ENCODE measurements around the gene NFYA. TPM values are rescaled to one million over a fixed set of nuclear protein-coding genes. Genes with fewer than 3 reads are reported as not detected.

Gene NFYA
- total and polyA plus RNA-seq, 4 donors, result 2.2 to 28.4 (median 10.1) TPM

- no peak overlapping the region for H3K9ac ChIP-seq (ENCODE audit: low read depth in 1 of 2, low read length in 2 of 2)
Observed at GRCh38 chr6:41063884-41064285, 8.9 kb upstream of the NFYA start.

More at GRCh38 chr6:41063884-41064285, 8.9 kb upstream of the NFYA start:
- no peak for TF ChIP-seq REST (IDR thresholded peaks at IDR 0.05)
- no peak for TF ChIP-seq EGR1 (IDR thresholded peaks at IDR 0.05; ENCODE audit: low read depth in 2 of 2)
- TF ChIP-seq FOXA2 (IDR thresholded peaks at IDR 0.05), result peak; percentile 38
- TF ChIP-seq SP1 (IDR thresholded peaks at IDR 0.05), result peak; percentile 40
- no peak for TF ChIP-seq HNF4G (IDR thresholded peaks at IDR 0.05)
- no peak for TF ChIP-seq GABPA (IDR thresholded peaks at IDR 0.05 in 1 of 2, conservative IDR thresholded peaks at IDR 0.05 in 1 of 2)
- no peak for TF ChIP-seq TAF1 (conservative IDR thresholded peaks at IDR 0.05)
- peak in 1 of 2 donors; percentile 6 for TF ChIP-seq HNF4A (conservative IDR thresholded peaks at IDR 0.05)
- no peak for TF ChIP-seq MAX (IDR thresholded peaks at IDR 0.05)
- no peak for TF ChIP-seq ATF3 (IDR thresholded peaks at IDR 0.05)
- TF ChIP-seq YY1 (IDR thresholded peaks at IDR 0.05), result no peak
- peak in 1 of 2 donors; percentile 33 for TF ChIP-seq RAD21 (IDR thresholded peaks at IDR 0.05)
- no peak for TF ChIP-seq CTCF (IDR thresholded peaks at IDR 0.05; ENCODE audit: low read depth, low read length, missing input control)
- TF ChIP-seq RXRA (IDR thresholded peaks at IDR 0.05), result no peak
- TF ChIP-seq ZBTB33 (IDR thresholded peaks at IDR 0.05), result no peak
- no peak overlapping the region for H3K4me3 ChIP-seq (ENCODE audit: low read depth in 1 of 3, low read length in 3 of 3)
- H3K27ac ChIP-seq (ENCODE audit: low read depth in 1 of 2, low read length in 2 of 2), result peak overlapping the region; percentile 61 to 71
- H3K4me1 ChIP-seq (ENCODE audit: control insufficient read depth in 4 of 4, insufficient read depth in 4 of 4, low read length in 3 of 4), result peaks cover 5 to 34% (median 30%) of the 10 kb centered on the region in 4 donors
- H3K9me3 ChIP-seq (ENCODE audit: control insufficient read depth in 4 of 4, low read length in 3 of 4), result no peaks in the 10 kb centered on the region
- no peaks in the 10 kb centered on the region for H3K27me3 ChIP-seq (ENCODE audit: control insufficient read depth in 4 of 4, insufficient read depth in 4 of 4, low read length in 3 of 4)
- peaks cover 0 to 10% (median 5%) of the 10 kb centered on the region in 4 donors for H3K36me3 ChIP-seq (ENCODE audit: control insufficient read depth in 4 of 4, insufficient read depth in 3 of 4, low read depth in 1 of 4, low read length in 3 of 4)
- DNase-seq (ENCODE audit: low spot score), result no peak
- WGBS, result 38% methylated on average over 2 of the region's 2 CpGs
